ENCODE data around the gene HMCN2.

The HMCN2 gene

DNA sequence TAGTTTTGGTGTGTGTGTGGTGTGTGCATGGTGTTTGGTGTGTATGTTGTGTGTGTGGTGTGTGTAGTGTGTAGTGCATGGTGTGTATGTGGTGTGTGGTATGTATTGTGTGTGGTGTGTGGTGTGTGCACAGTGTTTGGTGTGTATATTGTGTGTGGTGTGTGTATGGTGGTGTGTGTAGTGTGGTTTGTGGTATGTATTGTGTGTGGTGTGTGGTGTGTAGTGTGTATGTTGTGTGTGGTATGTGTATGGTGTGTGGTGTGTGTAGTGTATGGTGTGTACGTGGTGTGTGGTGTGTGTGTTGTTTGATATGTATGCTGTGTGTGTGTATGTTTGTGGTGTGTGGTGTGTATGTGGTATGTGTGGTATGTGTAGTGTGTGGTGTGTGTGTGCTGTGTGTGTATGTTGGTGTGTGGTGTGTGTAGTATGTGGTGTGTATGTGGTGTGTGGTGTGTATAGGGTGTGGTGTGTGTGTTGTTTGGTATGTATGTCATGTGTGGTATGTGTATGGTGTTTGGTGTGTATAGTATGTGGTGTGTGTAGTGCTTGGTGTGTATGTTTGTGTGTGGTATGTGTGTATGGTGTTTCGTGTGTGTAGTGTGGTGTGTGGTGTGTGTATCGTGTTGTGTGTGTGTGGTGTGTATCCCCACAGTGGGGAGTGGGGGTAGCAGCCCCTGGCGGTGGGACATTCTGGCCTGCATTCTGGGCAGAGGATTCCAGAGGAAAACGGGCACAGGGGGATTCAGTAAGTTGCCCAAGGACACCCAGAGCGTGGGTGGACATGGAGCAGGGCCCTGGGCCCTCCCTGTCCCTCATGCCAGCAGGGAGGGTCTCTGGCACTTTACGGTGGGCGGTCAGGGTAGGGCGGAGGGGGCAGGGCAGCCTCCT is 79.7 kb downstream of the HMCN2 start:
- Histone ChIP-seq H3K4me2 (ENCODE audit: low read length) (no peak overlapping the region), H3K36me3 (ENCODE audit: control insufficient read depth, insufficient read depth, low read length) (no peaks in the 10 kb centered on the region), H3K4me1 (no peaks in the 10 kb centered on the region), H3K27me3 (ENCODE audit: control insufficient read depth, insufficient read depth, low read length) (no peaks in the 10 kb centered on the region), H2AFZ (no peak overlapping the region), H3K79me2 (no peaks in the 10 kb centered on the region), H3K4me3 (ENCODE audit: low read depth, low read length) (no peak overlapping the region), H3K27ac (no peak overlapping the region), H3K9me3 (ENCODE audit: control insufficient read depth, low read length) (no peaks in the 10 kb centered on the region), H3K9ac (no peak overlapping the region)
- TF ChIP-seq, protein P1, sequence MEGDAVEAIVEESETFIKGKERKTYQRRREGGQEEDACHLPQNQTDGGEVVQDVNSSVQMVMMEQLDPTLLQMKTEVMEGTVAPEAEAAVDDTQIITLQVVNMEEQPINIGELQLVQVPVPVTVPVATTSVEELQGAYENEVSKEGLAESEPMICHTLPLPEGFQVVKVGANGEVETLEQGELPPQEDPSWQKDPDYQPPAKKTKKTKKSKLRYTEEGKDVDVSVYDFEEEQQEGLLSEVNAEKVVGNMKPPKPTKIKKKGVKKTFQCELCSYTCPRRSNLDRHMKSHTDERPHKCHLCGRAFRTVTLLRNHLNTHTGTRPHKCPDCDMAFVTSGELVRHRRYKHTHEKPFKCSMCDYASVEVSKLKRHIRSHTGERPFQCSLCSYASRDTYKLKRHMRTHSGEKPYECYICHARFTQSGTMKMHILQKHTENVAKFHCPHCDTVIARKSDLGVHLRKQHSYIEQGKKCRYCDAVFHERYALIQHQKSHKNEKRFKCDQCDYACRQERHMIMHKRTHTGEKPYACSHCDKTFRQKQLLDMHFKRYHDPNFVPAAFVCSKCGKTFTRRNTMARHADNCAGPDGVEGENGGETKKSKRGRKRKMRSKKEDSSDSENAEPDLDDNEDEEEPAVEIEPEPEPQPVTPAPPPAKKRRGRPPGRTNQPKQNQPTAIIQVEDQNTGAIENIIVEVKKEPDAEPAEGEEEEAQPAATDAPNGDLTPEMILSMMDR (IDR thresholded peaks at IDR 0.05), result no peak

DNA sequence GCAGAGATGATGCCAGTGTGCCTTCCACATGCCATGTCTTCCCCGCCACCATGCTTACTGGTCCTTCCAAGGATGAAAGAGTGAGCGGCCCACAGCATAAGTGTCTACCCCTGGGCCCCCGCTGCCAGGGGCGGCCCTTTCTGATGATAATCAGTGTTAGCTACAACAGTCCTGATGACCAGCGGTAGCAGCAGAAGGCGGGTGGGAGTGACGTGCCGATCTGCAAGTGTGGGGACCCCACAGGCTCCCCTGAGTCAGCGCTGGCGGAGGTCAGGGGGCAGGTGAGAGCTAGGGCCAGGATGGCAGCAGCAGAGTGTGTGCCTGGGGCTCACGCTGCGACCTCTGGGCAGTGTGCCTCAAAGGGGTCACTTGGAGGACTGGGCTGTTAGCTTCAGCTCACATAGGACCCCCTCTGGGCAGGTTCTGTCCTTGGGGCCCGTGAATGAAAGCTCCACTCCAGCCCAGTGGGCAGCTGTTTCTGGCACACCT is 80.4 kb downstream of the HMCN2 start:
- no peak overlapping the region for H3K4me2 ChIP-seq (ENCODE audit: low read length)
- no peak overlapping the region for H3K9ac ChIP-seq
- H3K36me3 ChIP-seq (ENCODE audit: control insufficient read depth, insufficient read depth, low read length), result no peaks in the 10 kb centered on the region
- H3K4me3 ChIP-seq (ENCODE audit: low read depth, low read length), result no peak overlapping the region
- no peaks in the 10 kb centered on the region for H3K79me2 ChIP-seq
- H3K9me3 ChIP-seq (ENCODE audit: control insufficient read depth, low read length), result no peaks in the 10 kb centered on the region
- no peak overlapping the region for H3K27ac ChIP-seq
- H3K4me1 ChIP-seq, result no peaks in the 10 kb centered on the region
- H3K27me3 ChIP-seq (ENCODE audit: control insufficient read depth, insufficient read depth, low read length), result no peaks in the 10 kb centered on the region
- H2AFZ ChIP-seq, result no peak overlapping the region
- TF ChIP-seq, protein P1 (IDR thresholded peaks at IDR 0.05), result no peak

DNA sequence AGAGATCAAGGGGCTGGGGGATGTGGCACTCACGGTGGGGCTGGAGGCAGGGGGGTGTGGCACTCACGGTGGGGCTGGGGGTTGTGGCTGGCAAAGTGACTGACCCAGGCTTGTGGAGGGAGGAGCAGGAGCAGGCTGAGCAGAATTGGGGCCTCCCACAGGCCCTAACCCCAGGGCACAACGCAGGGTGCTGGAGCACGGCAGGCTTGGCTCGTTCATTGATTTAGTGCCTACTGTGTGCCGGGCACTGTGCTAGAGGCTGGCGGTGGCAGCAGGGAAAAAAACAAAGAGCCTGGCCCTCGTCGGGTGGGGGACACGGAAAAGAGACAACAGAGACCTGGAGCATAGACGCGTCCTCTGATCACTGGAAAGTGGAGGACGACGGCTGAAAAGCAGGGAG is 80.9 kb downstream of the HMCN2 start:
- no peaks in the 10 kb centered on the region for H3K79me2 ChIP-seq
- no peaks in the 10 kb centered on the region for H3K9me3 ChIP-seq (ENCODE audit: control insufficient read depth, low read length)
- H3K4me3 ChIP-seq (ENCODE audit: low read depth, low read length), result no peak overlapping the region
- H2AFZ ChIP-seq, result no peak overlapping the region
- TF ChIP-seq, protein P1 (IDR thresholded peaks at IDR 0.05), result no peak
- H3K27me3 ChIP-seq (ENCODE audit: control insufficient read depth, insufficient read depth, low read length), result no peaks in the 10 kb centered on the region
- H3K27ac ChIP-seq, result no peak overlapping the region
- no peaks in the 10 kb centered on the region for H3K4me1 ChIP-seq
- H3K36me3 ChIP-seq (ENCODE audit: control insufficient read depth, insufficient read depth, low read length), result no peaks in the 10 kb centered on the region
- no peak overlapping the region for H3K4me2 ChIP-seq (ENCODE audit: low read length)
- no peak overlapping the region for H3K9ac ChIP-seq

DNA sequence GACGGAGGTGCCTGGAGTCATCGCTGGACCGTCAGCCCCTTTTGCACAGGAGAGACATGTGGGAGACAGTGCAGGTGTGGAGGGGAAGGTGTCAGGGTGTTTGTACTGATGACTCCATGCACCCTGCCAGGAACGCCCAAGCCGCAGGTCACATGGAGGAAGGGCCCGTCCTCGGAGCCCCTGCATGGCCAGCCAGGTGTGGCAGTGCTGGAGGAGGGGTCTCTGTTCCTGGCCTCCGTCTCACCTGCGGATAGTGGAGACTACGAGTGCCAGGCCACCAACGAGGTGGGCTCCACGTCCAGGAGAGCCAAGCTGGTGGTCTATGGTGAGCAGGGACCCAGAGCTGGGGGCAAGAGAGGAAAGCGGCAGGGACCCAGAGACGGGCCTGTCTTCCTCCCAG is 81.5 kb downstream of the HMCN2 start:
- no peak overlapping the region for H3K4me2 ChIP-seq (ENCODE audit: low read length)
- no peak overlapping the region for H3K4me3 ChIP-seq (ENCODE audit: low read depth, low read length)
- H3K9ac ChIP-seq, result no peak overlapping the region
- H3K4me1 ChIP-seq, result no peaks in the 10 kb centered on the region
- no peak overlapping the region for H2AFZ ChIP-seq
- H3K9me3 ChIP-seq (ENCODE audit: control insufficient read depth, low read length), result no peaks in the 10 kb centered on the region
- no peaks in the 10 kb centered on the region for H3K27me3 ChIP-seq (ENCODE audit: control insufficient read depth, insufficient read depth, low read length)
- TF ChIP-seq, protein P1 (IDR thresholded peaks at IDR 0.05), result no peak
- no peaks in the 10 kb centered on the region for H3K36me3 ChIP-seq (ENCODE audit: control insufficient read depth, insufficient read depth, low read length)
- H3K27ac ChIP-seq, result no peak overlapping the region
- H3K79me2 ChIP-seq, result no peaks in the 10 kb centered on the region

DNA sequence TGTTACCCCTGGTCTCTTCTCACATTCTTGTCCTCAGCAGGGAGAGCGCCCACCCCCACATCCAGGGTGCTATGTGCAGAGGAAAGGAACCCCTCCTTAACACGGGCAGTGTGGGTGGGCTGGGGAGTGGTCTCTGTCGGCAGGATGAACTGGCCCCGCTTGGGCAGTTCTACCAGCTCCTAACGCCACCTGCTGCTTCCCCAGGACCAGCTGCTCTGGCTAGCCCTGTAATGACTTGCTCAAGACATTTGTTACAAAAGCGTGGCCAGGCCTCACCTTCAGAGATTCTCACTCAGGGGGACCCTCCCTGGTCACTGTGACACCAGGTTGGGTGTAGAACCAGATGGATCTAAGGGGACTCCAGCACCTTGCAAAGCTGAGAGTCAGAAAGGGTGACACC is 82.4 kb downstream of the HMCN2 start:
- Histone ChIP-seq H3K27ac (no peak overlapping the region), H3K9me3 (ENCODE audit: control insufficient read depth, low read length) (no peaks in the 10 kb centered on the region), H3K4me3 (ENCODE audit: low read depth, low read length) (no peak overlapping the region), H3K4me1 (no peaks in the 10 kb centered on the region), H3K27me3 (ENCODE audit: control insufficient read depth, insufficient read depth, low read length) (no peaks in the 10 kb centered on the region), H3K79me2 (no peaks in the 10 kb centered on the region), H3K4me2 (ENCODE audit: low read length) (no peak overlapping the region), H3K9ac (no peak overlapping the region), H3K36me3 (ENCODE audit: control insufficient read depth, insufficient read depth, low read length) (no peaks in the 10 kb centered on the region), H2AFZ (no peak overlapping the region)
- TF ChIP-seq, protein P1 (IDR thresholded peaks at IDR 0.05), result no peak

Measured in parathyroid adenoma (tissue), 2 donors.